ENCODE measurements around the gene DYRK2.

DYRK2 gene

GRCh38 chr12:67705394-67706370 lies 57.1 kb downstream of the DYRK2 start:
- no peak for DNase-seq

DNA sequence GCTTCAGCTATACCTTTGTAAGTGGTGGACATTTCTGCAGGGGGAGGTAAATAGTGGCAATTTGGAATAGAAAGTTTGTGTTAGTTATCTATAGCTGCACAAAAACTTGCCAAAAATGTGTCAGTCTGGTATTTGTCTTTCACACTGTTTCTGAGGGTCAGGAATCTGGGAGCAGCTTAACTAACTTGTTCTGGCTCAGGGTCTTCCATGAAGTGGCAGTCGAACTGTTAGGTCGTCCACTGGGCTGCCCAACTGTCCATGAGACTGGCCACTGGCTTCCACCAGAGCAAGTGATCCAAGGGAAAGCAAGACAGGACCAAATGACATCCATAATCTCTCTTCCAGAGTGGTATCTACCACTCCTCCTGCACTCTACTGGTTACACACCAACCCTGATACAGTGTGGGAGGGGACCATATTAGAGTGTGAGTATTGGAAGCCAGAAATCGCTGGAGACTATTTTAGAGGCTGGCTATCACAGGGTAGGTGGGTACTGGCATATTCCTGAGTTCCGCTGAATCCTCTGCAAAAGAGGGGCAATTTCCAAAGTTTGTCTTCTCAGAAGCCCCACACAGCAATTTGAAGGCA lies 60.9 kb downstream of the DYRK2 start:
- no peak for DNase-seq

DNA sequence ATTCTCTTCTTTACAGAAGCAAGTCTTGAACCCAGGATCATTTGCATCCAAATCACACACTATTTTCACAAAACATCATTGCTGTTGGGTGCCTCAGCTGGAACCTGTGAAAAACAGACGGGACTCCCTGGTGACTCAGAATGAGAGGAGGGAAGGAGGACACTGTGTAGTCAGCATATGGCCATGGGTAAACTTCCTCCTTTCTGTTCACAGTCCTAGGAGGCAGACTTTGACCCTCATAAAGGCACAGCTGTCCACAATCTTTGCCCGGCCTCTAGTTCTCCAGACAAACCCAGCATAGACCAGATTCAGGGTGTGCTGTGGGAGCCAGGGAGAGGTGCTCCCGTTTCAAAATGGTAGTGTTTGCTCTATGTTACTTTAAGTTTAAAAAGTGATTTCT lies 62.0 kb downstream of the DYRK2 start:
- no peak for DNase-seq

DNA sequence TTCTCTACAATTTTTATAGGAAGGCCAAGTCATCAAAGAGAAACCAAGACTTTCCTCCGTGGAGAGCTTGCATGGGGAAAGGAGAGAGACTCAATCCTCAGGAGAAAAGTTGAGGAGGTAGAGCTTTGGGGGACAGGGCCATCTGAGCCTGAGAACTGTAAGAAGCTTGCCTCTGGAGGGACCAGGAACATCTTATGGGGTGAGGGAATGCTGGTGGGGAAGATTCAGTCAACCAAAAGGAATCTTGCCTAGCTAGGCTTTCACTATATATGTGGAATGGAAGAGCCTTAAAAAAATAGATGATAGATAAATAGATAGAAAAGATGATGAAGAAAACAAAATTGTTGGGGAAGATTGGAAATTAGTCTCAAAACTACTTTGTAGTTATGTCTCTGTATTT lies 63.5 kb downstream of the DYRK2 start:
- DNase-seq = no peak

DNA sequence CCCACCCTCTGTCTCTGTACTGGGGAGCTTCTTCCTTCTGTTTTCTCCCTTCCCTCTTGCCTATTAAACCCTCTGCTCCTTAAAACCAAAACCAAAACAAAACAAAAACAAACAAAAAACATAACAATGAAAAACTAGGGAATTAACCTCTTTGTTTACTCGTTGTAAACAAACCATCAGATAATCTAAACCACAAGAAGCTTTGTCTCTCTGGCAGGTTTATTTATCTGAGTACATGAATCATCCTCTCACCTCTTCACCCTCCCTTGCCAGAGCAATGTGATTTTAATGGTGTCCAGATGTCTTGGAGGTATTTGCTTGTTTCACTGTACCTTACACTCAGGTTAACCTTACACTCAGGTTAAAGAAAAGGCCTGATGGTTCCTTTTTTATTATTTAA lies 66.1 kb downstream of the DYRK2 start:
- no peak for DNase-seq
